Activated CD8-positive, alpha-beta T cell treated with anti-CD3 and anti-CD28 coated beads, Interleukin-2, amount 10 ng/mL, durations not matched to agents 7 days and 5 days (primary cell): ENCODE data around the gene CCDC78. TPM values are rescaled to one million over a fixed set of nuclear protein-coding genes. Genes with fewer than 3 reads are reported as not detected.
"Not testable (repeated sequence)": the region's sequence is repeated elsewhere in the genome, so short reads cannot be mapped to it uniquely, and the experiment has no call there.

ENCODE experiments used
- ATAC-seq: fragments of 150-1000 bp; cut with Tn5 transposase; one replicate; pipeline ENCODE4 v1.10.0; 2021; ENCODE audit warnings: moderate library complexity
- CTCF ChIA-PET: fragments of 350-600 bp; sonication (Branson Sonifier 250); formaldehyde crosslinking; loops from one replicate; lab custom pipeline; 2021; ENCODE audit warnings: antibody characterized with exemption; lab: Charles Lee
- POLR2A ChIA-PET: fragments of 350-600 bp; sonication (Branson Sonifier 250); formaldehyde crosslinking; loops from one replicate; lab custom pipeline; 2021; ENCODE audit warnings: antibody characterized with exemption; lab: Charles Lee
- DNase-seq: peaks from one replicate; pipeline ENCODE4 v3.0.0-alpha.2; 2020
- H3K27ac Mint-ChIP-seq: one replicate; pipeline ENCODE4 v1.8.0; 2021; ENCODE audit warnings: mild to moderate bottlenecking, mixed read lengths
- H3K27me3 Mint-ChIP-seq: one replicate; pipeline ENCODE4 v1.8.0; 2021; ENCODE audit warnings: low read depth, mixed read lengths
- H3K36me3 Mint-ChIP-seq: one replicate; pipeline ENCODE4 v1.8.0; 2021; ENCODE audit warnings: low read depth, mixed read lengths
- H3K4me1 Mint-ChIP-seq: one replicate; pipeline ENCODE4 v1.8.0; 2021; ENCODE audit warnings: low read depth, mixed read lengths
- H3K4me3 Mint-ChIP-seq: one replicate; pipeline ENCODE4 v1.8.0; 2021; ENCODE audit warnings: mild to moderate bottlenecking, mixed read lengths
- H3K9me3 Mint-ChIP-seq: one replicate; pipeline ENCODE4 v1.8.0; 2022; ENCODE audit warnings: mixed read lengths; ENCODE audit not compliant: insufficient read depth
- total RNA-seq, 2 experiments: library from RNA; stranded (reverse); gene quantifications; one replicate each; pipeline ENCODE4 v1.2.3, GENCODE V29; 2021

Gene CCDC78
- total RNA-seq, 2 experiments from 2014 or later: 3.9 TPM

- CTCF ChIA-PET: no interaction called here
- POLR2A ChIA-PET: no interaction called here
- no peaks in the 10 kb centered on the region for H3K36me3 Mint-ChIP-seq
- ATAC-seq (no peak), DNase-seq (no peak)
- H3K4me1 Mint-ChIP-seq: peaks cover 40% of the 10 kb centered on the region
- H3K27me3 Mint-ChIP-seq: peaks cover 20% of the 10 kb centered on the region
- no peak overlapping the region for H3K4me3 Mint-ChIP-seq
- no peak overlapping the region for H3K27ac Mint-ChIP-seq
- H3K9me3 Mint-ChIP-seq: no peaks in the 10 kb centered on the region
Observed at GRCh38 chr16:693364-693763, 32.9 kb downstream of the CCDC78 start.

- DNase-seq: no peak
- Mint-ChIP-seq H3K4me1 (peaks cover 40% of the 10 kb centered on the region), H3K9me3 (no peaks in the 10 kb centered on the region), H3K27me3 (peaks cover 20% of the 10 kb centered on the region), H3K36me3 (no peaks in the 10 kb centered on the region), H3K27ac (no peak overlapping the region), H3K4me3 (no peak overlapping the region)
- ChIA-PET CTCF (no interaction called here), POLR2A (no interaction called here)
- ATAC-seq: no peak
Observed at GRCh38 chr16:692356-693108, 33.7 kb downstream of the CCDC78 start.

- CTCF ChIA-PET, H3K36me3 Mint-ChIP-seq, DNase-seq, POLR2A ChIA-PET, H3K9me3 Mint-ChIP-seq, ATAC-seq, H3K27ac Mint-ChIP-seq: not testable (repeated sequence)
- Mint-ChIP-seq H3K27me3 (peaks cover 20% of the 10 kb centered on the region), H3K4me1 (peaks cover 38% of the 10 kb centered on the region), H3K4me3 (peak overlapping the region; percentile 83)
Observed at GRCh38 chr16:691242-691641, 35.0 kb downstream of the CCDC78 start.

GRCh38 chr16:689175-689897 lies 36.9 kb downstream of the CCDC78 start:
- Mint-ChIP-seq H3K27me3 (peaks cover 12% of the 10 kb centered on the region), H3K9me3 (no peaks in the 10 kb centered on the region), H3K36me3 (peaks cover 4% of the 10 kb centered on the region), H3K4me3 (peak overlapping the region; percentile 83), H3K4me1 (peaks cover 38% of the 10 kb centered on the region), H3K27ac (peak overlapping the region; percentile 87)
- no peak for ATAC-seq
- CTCF ChIA-PET: interaction anchor here (0.9 to 1.6 kb wide), 3 partner anchors 9 to 95 kb away, joined by 3 to 9 read pairs (median 3); partner anchors contain the start of gene STUB1
- POLR2A ChIA-PET: interaction anchor here (0.6 to 2.0 kb wide), 10 partner anchors 8 to 1377 kb away, joined by 3 to 15 read pairs (median 5); partner anchors contain the start of genes ANTKMT, RHBDL1, RHOT2 and STUB1
- DNase-seq: no peak

GRCh38 chr16:687499-687898 lies 38.7 kb downstream of the CCDC78 start:
- ChIA-PET CTCF (no interaction called here), POLR2A (no interaction called here)
- DNase-seq (no peak), ATAC-seq (no peak)
- Mint-ChIP-seq H3K4me3 (no peak overlapping the region), H3K4me1 (peaks cover 46% of the 10 kb centered on the region), H3K9me3 (no peaks in the 10 kb centered on the region), H3K36me3 (peaks cover 14% of the 10 kb centered on the region), H3K27ac (no peak overlapping the region), H3K27me3 (peaks cover 1% of the 10 kb centered on the region)

- H3K27ac Mint-ChIP-seq: no peak overlapping the region
- peaks cover 22% of the 10 kb centered on the region for H3K36me3 Mint-ChIP-seq
- ChIA-PET POLR2A (no interaction called here), CTCF (no interaction called here)
- no peak for DNase-seq
- H3K27me3 Mint-ChIP-seq: no peaks in the 10 kb centered on the region
- H3K4me1 Mint-ChIP-seq: peaks cover 54% of the 10 kb centered on the region
- H3K4me3 Mint-ChIP-seq: no peak overlapping the region
- H3K9me3 Mint-ChIP-seq: no peaks in the 10 kb centered on the region
- ATAC-seq: no peak
Observed at GRCh38 chr16:686459-687260, 39.6 kb downstream of the CCDC78 start.

GRCh38 chr16:685967-686366 lies 40.3 kb downstream of the CCDC78 start:
- Mint-ChIP-seq H3K4me1 (peaks cover 58% of the 10 kb centered on the region), H3K36me3 (peaks cover 27% of the 10 kb centered on the region), H3K9me3 (no peaks in the 10 kb centered on the region), H3K27ac (no peak overlapping the region), H3K27me3 (no peaks in the 10 kb centered on the region), H3K4me3 (peak overlapping the region; percentile 22)
- DNase-seq (no peak), ATAC-seq (no peak)
- ChIA-PET POLR2A (no interaction called here), CTCF (no interaction called here)

- peak overlapping the region; percentile 15 for H3K4me3 Mint-ChIP-seq
- ATAC-seq (no peak), DNase-seq (no peak)
- H3K27ac Mint-ChIP-seq: no peak overlapping the region
- H3K36me3 Mint-ChIP-seq: peaks cover 28% of the 10 kb centered on the region
- POLR2A ChIA-PET: no interaction called here
- CTCF ChIA-PET: no interaction called here
- H3K4me1 Mint-ChIP-seq: peaks cover 55% of the 10 kb centered on the region
- no peaks in the 10 kb centered on the region for H3K27me3 Mint-ChIP-seq
- no peaks in the 10 kb centered on the region for H3K9me3 Mint-ChIP-seq
Observed at GRCh38 chr16:684961-685696, 41.1 kb downstream of the CCDC78 start.

GRCh38 chr16:684071-684794 lies 42.0 kb downstream of the CCDC78 start, which contains the start of gene JMJD8:
Gene JMJD8, minus strand, starts transcription at chr16:684334. Its CDS starts 15 bp downstream, at chr16:684319.
- Mint-ChIP-seq H3K4me3 (peak within 1 kb of the TSS; percentile 76), H3K36me3 (peaks cover 28% of the 10 kb centered on the region), H3K27ac (peak within 1 kb of the TSS; percentile 80), H3K4me1 (peaks cover 50% of the 10 kb centered on the region), H3K27me3 (no peaks in the 10 kb centered on the region), H3K9me3 (no peaks in the 10 kb centered on the region)
- ChIA-PET POLR2A (interaction anchor here (1.0 kb wide), 1 partner anchor 33 kb away, joined by 3 read pairs; no protein-coding TSS in a partner anchor), CTCF (interaction anchor here (0.7 kb wide), 1 partner anchor 36 kb away, joined by 3 read pairs; no protein-coding TSS in a partner anchor)
- DNase-seq (peak; percentile 97), ATAC-seq (peak; percentile 74)

GRCh38 chr16:683396-684070 lies 42.7 kb downstream of the CCDC78 start:
- H3K36me3 Mint-ChIP-seq: peaks cover 28% of the 10 kb centered on the region
- H3K9me3 Mint-ChIP-seq: no peaks in the 10 kb centered on the region
- ATAC-seq (no peak), DNase-seq (no peak)
- CTCF ChIA-PET: no interaction called here
- peak overlapping the region; percentile 72 for H3K27ac Mint-ChIP-seq
- H3K27me3 Mint-ChIP-seq: no peaks in the 10 kb centered on the region
- POLR2A ChIA-PET: interaction anchor here (1.0 to 1.4 kb wide), 2 partner anchors 11 to 32 kb away, joined by 3 read pairs; no protein-coding TSS in a partner anchor
- H3K4me3 Mint-ChIP-seq: peak overlapping the region; percentile 76
- H3K4me1 Mint-ChIP-seq: peaks cover 47% of the 10 kb centered on the region
